ENCODE results near the gene HK2.
A peak's percentile ranks its signal among the peaks of the same experiment; 100 is the strongest.

The HK2 gene

DNA sequence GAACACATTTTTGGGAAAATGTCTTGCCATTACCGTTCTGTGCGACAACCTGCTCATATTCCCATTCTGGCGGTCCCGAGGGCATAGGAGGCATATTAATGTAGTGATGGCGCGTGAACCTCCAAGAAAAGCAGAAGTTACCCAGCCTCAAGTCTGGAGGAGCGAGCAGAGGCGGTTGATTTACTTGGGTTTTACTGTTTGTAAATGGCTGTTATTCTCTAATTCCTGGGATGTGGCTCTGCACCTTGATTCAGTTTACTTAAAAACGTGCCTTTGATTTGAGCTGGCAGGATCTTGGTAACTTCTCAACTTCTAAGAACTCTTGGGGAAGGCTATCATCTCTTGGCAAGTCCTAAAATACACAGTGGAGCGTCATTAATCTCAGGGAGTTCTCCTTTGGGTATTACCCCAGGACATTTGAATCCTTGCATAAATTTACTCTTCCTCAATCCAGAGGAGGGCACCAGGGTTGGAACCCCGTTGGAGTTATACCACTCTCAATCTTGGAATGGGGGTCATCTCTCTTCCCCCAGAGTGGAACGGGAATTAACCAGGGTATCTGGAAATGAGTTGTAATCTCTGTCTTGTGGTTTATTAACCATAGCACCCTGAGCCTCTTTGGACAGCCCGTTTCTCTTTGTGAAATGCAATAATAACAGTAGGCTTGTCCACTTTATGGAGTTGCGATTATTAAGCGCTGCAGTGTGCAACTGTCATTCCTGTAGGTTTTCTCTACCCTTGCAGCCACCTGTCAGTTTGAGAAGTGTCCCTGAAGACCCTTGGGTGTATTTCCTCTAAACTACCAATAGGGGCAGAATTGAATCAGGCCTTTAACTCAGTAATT is 2.1 kb downstream of the HK2 start:
- WGBS: 10% methylated on average over 14 of the region's 15 CpGs
- peak overlapping the region; percentile 95 for H3K4me3 ChIP-seq (ENCODE audit: low read length)
- H3K4me1 ChIP-seq (ENCODE audit: insufficient read depth, low read length): peaks cover 32% of the 10 kb centered on the region
- H3K36me3 ChIP-seq (ENCODE audit: insufficient read depth, low read length): no peaks in the 10 kb centered on the region
- H3K9ac ChIP-seq (ENCODE audit: low read depth, low read length): peak overlapping the region; percentile 52
- no peaks in the 10 kb centered on the region for H3K27me3 ChIP-seq (ENCODE audit: insufficient read depth, low read length)
- no peaks in the 10 kb centered on the region for H3K9me3 ChIP-seq (ENCODE audit: insufficient read depth, low read depth, low read length)
- H3K27ac ChIP-seq (ENCODE audit: low read depth, low read length): peak overlapping the region; percentile 98; the same call in 1 of the 2 replicates

DNA sequence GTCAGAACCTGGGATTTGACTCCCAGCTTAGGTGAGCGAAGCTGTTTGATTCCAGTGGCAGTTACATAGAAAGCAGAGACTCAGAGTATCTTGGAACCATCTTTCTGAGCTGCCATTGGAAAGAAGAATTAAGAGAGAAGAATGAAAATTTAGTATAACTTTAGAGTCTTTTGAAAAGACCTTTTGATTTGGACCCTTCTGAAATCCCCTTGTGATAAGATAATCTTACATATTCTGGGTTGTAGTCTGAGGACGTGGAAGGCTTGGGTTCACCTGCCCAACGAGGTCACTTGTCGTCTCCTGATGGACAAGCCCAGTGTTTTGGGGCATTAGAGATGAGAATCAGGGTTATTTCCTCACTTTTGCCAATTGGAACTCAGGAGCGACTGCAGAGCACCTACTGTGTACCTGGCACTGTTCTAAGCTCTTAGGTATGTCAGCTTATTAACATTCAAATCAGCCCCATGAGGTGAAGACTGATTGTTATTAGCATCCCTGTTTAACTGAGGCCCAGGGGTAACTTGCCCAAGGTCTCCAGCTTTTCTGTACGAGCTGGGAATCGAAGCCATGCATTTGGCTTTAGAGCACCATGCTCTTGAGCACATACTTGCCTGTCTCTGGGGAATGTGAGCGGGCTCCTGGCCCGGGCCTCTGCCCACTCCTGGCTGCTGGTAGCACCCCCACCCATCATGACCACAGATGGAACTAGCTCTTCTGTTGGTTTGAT is 2.9 kb downstream of the HK2 start:
- Histone ChIP-seq H3K9me3 (ENCODE audit: insufficient read depth, low read depth, low read length) (no peaks in the 10 kb centered on the region), H3K27me3 (ENCODE audit: insufficient read depth, low read length) (no peaks in the 10 kb centered on the region), H3K4me1 (ENCODE audit: insufficient read depth, low read length) (peaks cover 32% of the 10 kb centered on the region), H3K4me3 (ENCODE audit: low read length) (peak overlapping the region; percentile 95), H3K9ac (ENCODE audit: low read depth, low read length) (peak overlapping the region; percentile 27; the same call in 1 of the 2 replicates), H3K36me3 (ENCODE audit: insufficient read depth, low read length) (no peaks in the 10 kb centered on the region), H3K27ac (ENCODE audit: low read depth, low read length) (peak overlapping the region; percentile 85)
- WGBS: 26% methylated on average over 9 of the region's 9 CpGs

- Histone ChIP-seq H3K36me3 (ENCODE audit: insufficient read depth, low read length) (peaks cover 4% of the 10 kb centered on the region; the same call in 1 of the 2 replicates), H3K4me1 (ENCODE audit: insufficient read depth, low read length) (peaks cover 51% of the 10 kb centered on the region), H3K27ac (ENCODE audit: low read depth, low read length) (no peak overlapping the region), H3K9me3 (ENCODE audit: insufficient read depth, low read depth, low read length) (no peaks in the 10 kb centered on the region), H3K27me3 (ENCODE audit: insufficient read depth, low read length) (no peaks in the 10 kb centered on the region), H3K9ac (ENCODE audit: low read depth, low read length) (no peak overlapping the region), H3K4me3 (ENCODE audit: low read length) (no peak overlapping the region)
- WGBS: 95% methylated on average over 2 of the region's 2 CpGs
These were observed 7.7 kb downstream of the HK2 start for GRCh38 chr2:74841641-74842040.

DNA sequence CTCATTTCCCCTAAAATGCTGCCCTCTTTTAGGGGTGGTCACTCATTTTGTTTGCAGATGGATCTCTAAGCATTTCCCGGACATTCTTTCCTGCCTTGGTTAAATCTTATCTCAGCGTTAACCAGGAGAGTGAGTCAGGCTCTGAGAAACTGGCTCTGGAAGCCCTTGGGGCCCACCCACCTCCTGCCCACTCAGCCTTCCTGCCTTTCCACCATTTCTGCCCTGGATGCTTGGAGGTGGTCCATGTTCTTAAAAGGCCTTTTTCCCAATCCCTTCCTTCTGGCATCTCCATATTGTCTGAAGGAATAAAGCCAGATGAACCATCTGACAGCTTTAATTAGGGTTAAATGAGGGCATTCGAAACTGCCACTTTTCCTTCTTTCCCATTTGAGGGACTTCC is 9.5 kb downstream of the HK2 start:
- Histone ChIP-seq H3K4me1 (ENCODE audit: insufficient read depth, low read length) (peaks cover 46% of the 10 kb centered on the region), H3K27ac (ENCODE audit: low read depth, low read length) (no peak overlapping the region)

GRCh38 chr2:74843899-74844298 is 10.0 kb downstream of the HK2 start:
- Histone ChIP-seq H3K9ac (ENCODE audit: low read depth, low read length) (no peak overlapping the region), H3K4me1 (ENCODE audit: insufficient read depth, low read length) (peaks cover 47% of the 10 kb centered on the region), H3K27ac (ENCODE audit: low read depth, low read length) (no peak overlapping the region), H3K4me3 (ENCODE audit: low read length) (no peak overlapping the region), H3K27me3 (ENCODE audit: insufficient read depth, low read length) (no peaks in the 10 kb centered on the region), H3K9me3 (ENCODE audit: insufficient read depth, low read depth, low read length) (no peaks in the 10 kb centered on the region), H3K36me3 (ENCODE audit: insufficient read depth, low read length) (peaks cover 4% of the 10 kb centered on the region; the same call in 1 of the 2 replicates)

More for the DNA sequence above, 9.5 kb downstream of the HK2 start:
- Histone ChIP-seq H3K4me3 (ENCODE audit: low read length) (no peak overlapping the region), H3K27me3 (ENCODE audit: insufficient read depth, low read length) (no peaks in the 10 kb centered on the region), H3K36me3 (ENCODE audit: insufficient read depth, low read length) (peaks cover 4% of the 10 kb centered on the region; the same call in 1 of the 2 replicates), H3K9me3 (ENCODE audit: insufficient read depth, low read depth, low read length) (no peaks in the 10 kb centered on the region), H3K9ac (ENCODE audit: low read depth, low read length) (no peak overlapping the region)
- WGBS: 84% methylated on average over 3 of the region's 3 CpGs

GRCh38 chr2:74844752-74845151 is 10.8 kb downstream of the HK2 start:
- no peak overlapping the region for H3K9ac ChIP-seq (ENCODE audit: low read depth, low read length)
- peaks cover 4% of the 10 kb centered on the region; the same call in 1 of the 2 replicates for H3K36me3 ChIP-seq (ENCODE audit: insufficient read depth, low read length)
- H3K27me3 ChIP-seq (ENCODE audit: insufficient read depth, low read length): no peaks in the 10 kb centered on the region
- WGBS: 95% methylated on average over 4 of the region's 4 CpGs
- no peak overlapping the region for H3K4me3 ChIP-seq (ENCODE audit: low read length)
- peaks cover 51% of the 10 kb centered on the region for H3K4me1 ChIP-seq (ENCODE audit: insufficient read depth, low read length)
- H3K9me3 ChIP-seq (ENCODE audit: insufficient read depth, low read depth, low read length): no peaks in the 10 kb centered on the region
- no peak overlapping the region for H3K27ac ChIP-seq (ENCODE audit: low read depth, low read length)

- WGBS: 82% methylated on average over 8 of the region's 8 CpGs
- Histone ChIP-seq H3K27me3 (ENCODE audit: insufficient read depth, low read length) (no peaks in the 10 kb centered on the region), H3K4me3 (ENCODE audit: low read length) (no peak overlapping the region), H3K4me1 (ENCODE audit: insufficient read depth, low read length) (peaks cover 57% of the 10 kb centered on the region), H3K9ac (ENCODE audit: low read depth, low read length) (no peak overlapping the region), H3K27ac (ENCODE audit: low read depth, low read length) (no peak overlapping the region), H3K36me3 (ENCODE audit: insufficient read depth, low read length) (peaks cover 4% of the 10 kb centered on the region; the same call in 1 of the 2 replicates), H3K9me3 (ENCODE audit: insufficient read depth, low read depth, low read length) (no peaks in the 10 kb centered on the region)
These were observed 11.4 kb downstream of the HK2 start for GRCh38 chr2:74845217-74845751.

DNA sequence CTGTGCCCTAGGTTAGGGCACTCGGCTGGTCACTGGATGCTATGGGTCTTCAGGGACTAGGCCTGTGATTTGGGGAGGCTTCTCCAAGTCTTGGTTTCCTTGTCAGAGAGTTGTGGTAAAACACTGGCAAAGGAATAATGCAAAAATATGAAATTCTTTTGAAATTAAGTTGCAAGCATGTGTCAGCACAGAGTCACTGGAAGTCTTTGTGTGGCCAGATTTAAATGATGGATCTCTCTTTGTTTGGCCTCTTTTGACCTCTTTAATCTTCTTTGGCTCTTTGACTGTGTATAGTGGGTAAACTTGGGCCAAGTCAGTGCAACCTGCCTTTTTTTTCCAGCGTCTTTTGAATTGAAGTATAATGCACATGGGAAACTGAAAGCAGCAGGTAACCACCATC is 12.1 kb downstream of the HK2 start:
- H3K4me3 ChIP-seq (ENCODE audit: low read length): no peak overlapping the region
- H3K36me3 ChIP-seq (ENCODE audit: insufficient read depth, low read length): peaks cover 4% of the 10 kb centered on the region; the same call in 1 of the 2 replicates
- 98% methylated on average over 2 of the region's 2 CpGs for WGBS
- H3K27me3 ChIP-seq (ENCODE audit: insufficient read depth, low read length): no peaks in the 10 kb centered on the region
- H3K9me3 ChIP-seq (ENCODE audit: insufficient read depth, low read depth, low read length): no peaks in the 10 kb centered on the region
- peaks cover 60% of the 10 kb centered on the region for H3K4me1 ChIP-seq (ENCODE audit: insufficient read depth, low read length)
- H3K9ac ChIP-seq (ENCODE audit: low read depth, low read length): no peak overlapping the region
- no peak overlapping the region for H3K27ac ChIP-seq (ENCODE audit: low read depth, low read length)

DNA sequence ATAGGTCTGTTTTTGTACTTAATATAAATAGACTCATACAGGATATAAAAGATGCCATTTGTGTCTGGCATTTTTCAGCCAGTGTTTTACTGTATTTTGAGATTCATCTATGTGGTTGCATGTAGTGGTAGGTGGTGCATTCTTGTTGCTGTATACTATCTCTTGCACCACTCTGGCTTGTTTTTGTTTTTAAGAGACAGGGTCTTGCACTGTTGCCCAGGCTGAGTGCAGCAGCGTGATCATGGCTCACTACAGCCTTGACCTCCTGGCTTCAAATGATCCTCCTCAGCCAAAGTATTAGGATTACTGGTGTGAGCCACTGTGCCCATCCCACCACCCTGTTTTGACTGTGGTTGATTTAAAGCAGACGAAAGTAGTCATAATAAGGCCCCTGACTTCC is 12.6 kb downstream of the HK2 start:
- Histone ChIP-seq H3K36me3 (ENCODE audit: insufficient read depth, low read length) (peaks cover 4% of the 10 kb centered on the region; the same call in 1 of the 2 replicates), H3K4me3 (ENCODE audit: low read length) (no peak overlapping the region), H3K9me3 (ENCODE audit: insufficient read depth, low read depth, low read length) (no peaks in the 10 kb centered on the region), H3K9ac (ENCODE audit: low read depth, low read length) (no peak overlapping the region), H3K27me3 (ENCODE audit: insufficient read depth, low read length) (no peaks in the 10 kb centered on the region), H3K27ac (ENCODE audit: low read depth, low read length) (no peak overlapping the region), H3K4me1 (ENCODE audit: insufficient read depth, low read length) (peaks cover 58% of the 10 kb centered on the region)
- WGBS: 91% methylated on average over 2 of the region's 2 CpGs

DNA sequence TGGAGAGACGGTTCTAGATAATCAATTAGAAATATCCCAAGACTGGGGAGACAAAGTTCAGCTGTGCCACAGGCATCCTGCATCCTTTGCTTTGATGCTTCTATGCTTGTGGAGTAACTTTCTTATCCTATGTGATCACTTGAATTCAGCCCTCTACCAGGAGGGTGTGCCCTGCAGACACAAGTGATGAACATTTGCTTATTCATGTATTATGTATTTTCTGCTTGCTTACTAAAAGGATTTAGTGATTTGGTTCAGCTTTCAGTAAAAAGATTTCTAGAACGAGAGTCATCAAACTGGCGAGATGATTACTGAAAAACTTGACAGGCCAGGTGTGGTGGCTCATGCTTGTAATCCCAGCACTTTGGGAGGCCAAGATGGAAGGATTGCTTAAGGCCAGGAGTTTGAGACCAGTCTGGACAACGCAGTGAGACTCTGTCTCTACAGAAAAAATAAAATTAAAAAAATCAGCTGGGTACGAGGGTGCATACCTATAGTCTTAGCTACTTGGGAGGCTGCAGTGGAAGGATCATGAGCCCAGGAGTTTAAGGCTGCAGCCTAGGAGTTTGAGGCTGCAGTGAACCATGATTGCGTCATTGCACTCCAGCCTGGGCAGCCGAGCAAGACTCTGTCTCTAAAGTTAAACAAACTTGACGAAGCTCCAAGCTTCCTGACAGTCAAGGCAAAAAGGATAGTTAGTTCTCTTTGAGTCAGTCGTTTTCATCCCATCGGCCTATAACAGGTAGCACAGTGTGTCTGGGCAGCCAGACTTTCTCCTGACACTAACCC is 13.3 kb downstream of the HK2 start:
- no peaks in the 10 kb centered on the region for H3K27me3 ChIP-seq (ENCODE audit: insufficient read depth, low read length)
- peaks cover 58% of the 10 kb centered on the region for H3K4me1 ChIP-seq (ENCODE audit: insufficient read depth, low read length)
- H3K9me3 ChIP-seq (ENCODE audit: insufficient read depth, low read depth, low read length): no peaks in the 10 kb centered on the region
- peaks cover 1% of the 10 kb centered on the region; the same call in 1 of the 2 replicates for H3K36me3 ChIP-seq (ENCODE audit: insufficient read depth, low read length)
- 96% methylated on average over 10 of the region's 10 CpGs for WGBS
- no peak overlapping the region for H3K9ac ChIP-seq (ENCODE audit: low read depth, low read length)
- no peak overlapping the region for H3K27ac ChIP-seq (ENCODE audit: low read depth, low read length)
- H3K4me3 ChIP-seq (ENCODE audit: low read length): no peak overlapping the region
